Thoracic aorta (tissue), 2 donors: ENCODE results near the gene LARP4. TPM values are rescaled to one million over a fixed set of nuclear protein-coding genes. Genes with fewer than 3 reads are reported as not detected.

Experiments
- ATAC-seq: fragments of 150-250 bp; one replicate; pipeline ENCODE4 v1.8.0; 2017; ENCODE audit warnings: low read depth; ENCODE audit not compliant: insufficient number of reproducible peaks, low FRiP score
- DNase-seq: peaks from one replicate; pipeline ENCODE4 v3.0.0-alpha.2; 2020; ENCODE audit warnings: low spot score
- H3K27ac ChIP-seq, 2 donors: fragments of 200-600 bp; sonication (generic); 1 replicate in 1 of 2; 2 replicates in 1 of 2; pipeline ENCODE4 v1.5.1; 2016; ENCODE audit warnings: mild to moderate bottlenecking in 2 of 2, moderate library complexity in 2 of 2
- H3K27me3 ChIP-seq: fragments of 200-600 bp; sonication (generic); replicated peaks from 2 replicates; pipeline ENCODE4 v1.6.0; 2016; ENCODE audit warnings: mild to moderate bottlenecking; ENCODE audit not compliant: insufficient read depth
- H3K36me3 ChIP-seq: fragments of 200-600 bp; sonication (generic); one replicate; pipeline ENCODE4 v1.5.1; 2016
- H3K4me1 ChIP-seq, 2 donors: fragments of 200-600 bp; sonication (generic); 1 replicate in 1 of 2; 2 replicates in 1 of 2; pipeline versions ENCODE4 v1.5.1 to v1.6.0; 2016; ENCODE audit warnings: low read depth in 2 of 2, mild to moderate bottlenecking in 1 of 2; ENCODE audit not compliant: control insufficient read depth in 1 of 2
- H3K4me3 ChIP-seq: fragments of 200-600 bp; sonication (generic); 2 replicates; pipeline ENCODE4 v1.5.1; 2016; ENCODE audit warnings: mild to moderate bottlenecking
- H3K9me3 ChIP-seq: fragments of 200-600 bp; sonication (generic); 2 replicates; pipeline ENCODE4 v1.5.1; 2016
- CTCF ChIP-seq: fragments of 200-600 bp; sonication (generic); IDR thresholded peaks from one replicate; pipeline ENCODE4 v1.5.1; 2019; ENCODE audit warnings: antibody characterized with exemption
- total RNA-seq, 2 donors: library from RNA; depleted of rRNA; stranded (reverse); fragments of >200 nt; gene quantifications; one replicate each; pipeline versions ENCODE4 v1.1.0 to v1.2.3, GENCODE V29; 2016

LARP4 gene
- total RNA-seq, 2 donors from 2014 or later = 13.1 to 73.5 TPM

GRCh38 chr12:50507930-50508329 lies 107.2 kb downstream of the LARP4 start:
- Histone ChIP-seq H3K27ac (no peak overlapping the region), H3K4me1 (peaks cover 16 to 37% of the 10 kb centered on the region in 2 donors), H3K36me3 (no peaks in the 10 kb centered on the region), H3K9me3 (no peaks in the 10 kb centered on the region), H3K27me3 (no peaks in the 10 kb centered on the region), H3K4me3 (no peak overlapping the region)
- no peak for DNase-seq
- no peak for TF ChIP-seq CTCF
- ATAC-seq = no peak

- H3K9me3 ChIP-seq = no peaks in the 10 kb centered on the region
- no peak overlapping the region for H3K4me3 ChIP-seq
- TF ChIP-seq CTCF = no peak
- H3K27me3 ChIP-seq = no peaks in the 10 kb centered on the region
- DNase-seq (no peak), ATAC-seq (no peak)
- H3K36me3 ChIP-seq = no peaks in the 10 kb centered on the region
- H3K4me1 ChIP-seq = peaks cover 16 to 37% of the 10 kb centered on the region in 2 donors
- no peak overlapping the region for H3K27ac ChIP-seq
These were observed 107.7 kb downstream of the LARP4 start for GRCh38 chr12:50508414-50508813.

- Histone ChIP-seq H3K9me3 (no peaks in the 10 kb centered on the region), H3K27me3 (no peaks in the 10 kb centered on the region), H3K36me3 (no peaks in the 10 kb centered on the region), H3K4me1 (peaks cover 16 to 37% of the 10 kb centered on the region in 2 donors), H3K27ac (no peak overlapping the region), H3K4me3 (no peak overlapping the region)
- ATAC-seq (no peak), DNase-seq (no peak)
- no peak for TF ChIP-seq CTCF
These were observed 108.4 kb downstream of the LARP4 start for GRCh38 chr12:50508970-50509663.

GRCh38 chr12:50514526-50515276 lies 114.0 kb downstream of the LARP4 start:
- Histone ChIP-seq H3K4me3 (no peak overlapping the region), H3K9me3 (no peaks in the 10 kb centered on the region), H3K27ac (no peak overlapping the region), H3K27me3 (no peaks in the 10 kb centered on the region), H3K4me1 (peaks cover 7 to 8% of the 10 kb centered on the region in 2 donors), H3K36me3 (no peaks in the 10 kb centered on the region)
- no peak for ATAC-seq
- TF ChIP-seq CTCF = no peak
- no peak for DNase-seq

- H3K36me3 ChIP-seq = no peaks in the 10 kb centered on the region
- H3K9me3 ChIP-seq = no peaks in the 10 kb centered on the region
- no peak for TF ChIP-seq CTCF
- H3K4me3 ChIP-seq = no peak overlapping the region
- no peak for DNase-seq
- no peak overlapping the region for H3K27ac ChIP-seq
- H3K4me1 ChIP-seq = peaks cover 8 to 9% of the 10 kb centered on the region in 2 donors
- no peaks in the 10 kb centered on the region for H3K27me3 ChIP-seq
- ATAC-seq = no peak
These were observed 114.9 kb downstream of the LARP4 start for GRCh38 chr12:50515587-50515986.
